Astrocyte (in vitro differentiated cells and primary cell): Measurements from ENCODE around the gene MPRIP.
"Not testable (repeated sequence)": the region's sequence is repeated elsewhere in the genome, so short reads cannot be mapped to it uniquely, and the experiment has no call there.

Experiments used
- CTCF ChIP-seq: IDR thresholded peaks from 2 replicates; pipeline ENCODE4 v1.5.1; 2011; ENCODE audit warnings: low read depth, mild to moderate bottlenecking, inconsistent platforms, low read length, moderate library complexity; ENCODE audit not compliant: insufficient read depth
- EZH2 ChIP-seq: IDR thresholded peaks from 2 replicates; pipeline ENCODE4 v1.6.1; 2012; ENCODE audit warnings: mild to moderate bottlenecking, low read length, inconsistent platforms; ENCODE audit not compliant: insufficient read depth

GRCh38 chr17:17136221-17136620 is 94.0 kb downstream of the MPRIP start:
- TF ChIP-seq CTCF, EZH2: not testable (repeated sequence)
